Effector memory CD8-positive, alpha-beta T cell (primary cell): ENCODE data around the gene ACOXL.

Experiments
- ATAC-seq: fragments of 150-1000 bp; cut with Tn5 transposase; replicated peaks from 2 replicates; pipeline ENCODE4 v1.10.0; 2021; ENCODE audit warnings: mild to moderate bottlenecking, moderate library complexity
- DNase-seq, 3 experiments: peaks; one replicate each; pipeline ENCODE4 v3.0.0; 2021
- H3K27ac Mint-ChIP-seq, 2 donors: one replicate each; pipeline ENCODE4 v1.8.0; 2022; ENCODE audit warnings: mild to moderate bottlenecking in 2 of 2, mixed read lengths in 2 of 2, moderate library complexity in 2 of 2
- H3K27me3 Mint-ChIP-seq, 2 donors: one replicate each; pipeline ENCODE4 v1.8.0; 2022; ENCODE audit warnings: mixed read lengths in 2 of 2
- H3K36me3 Mint-ChIP-seq: one replicate; pipeline ENCODE4 v1.8.0; 2022; ENCODE audit warnings: mild to moderate bottlenecking, moderate library complexity, mixed read lengths; ENCODE audit not compliant: insufficient read depth
- H3K4me1 Mint-ChIP-seq, 2 donors: one replicate each; pipeline ENCODE4 v1.8.0; 2022; ENCODE audit warnings: low read depth in 2 of 2, mixed read lengths in 2 of 2
- H3K4me3 Mint-ChIP-seq, 2 donors: one replicate each; pipeline ENCODE4 v1.8.0; 2022; ENCODE audit warnings: mild to moderate bottlenecking in 2 of 2, mixed read lengths in 2 of 2, moderate library complexity in 2 of 2
- H3K9me3 Mint-ChIP-seq, 2 donors: one replicate each; pipeline ENCODE4 v1.8.0; 2022; ENCODE audit warnings: mixed read lengths in 2 of 2

Gene ACOXL

GRCh38 chr2:110909501-110909900 lies 177.1 kb downstream of the ACOXL start:
- Mint-ChIP-seq H3K27me3 (peaks cover 6 to 7% of the 10 kb centered on the region in 2 donors), H3K36me3 (peaks cover 2% of the 10 kb centered on the region)
- no peak for DNase-seq

GRCh38 chr2:110910423-110910822 lies 178.1 kb downstream of the ACOXL start:
- no peak for ATAC-seq
- no peak overlapping the region for H3K4me3 Mint-ChIP-seq
- H3K27ac Mint-ChIP-seq = no peak overlapping the region

More at GRCh38 chr2:110909501-110909900, 177.1 kb downstream of the ACOXL start:
- H3K4me3 Mint-ChIP-seq = no peak overlapping the region
- H3K27ac Mint-ChIP-seq = no peak overlapping the region
- peaks cover 2 to 5% of the 10 kb centered on the region in 2 donors for H3K4me1 Mint-ChIP-seq
- peaks cover 0 to 3% of the 10 kb centered on the region in 2 donors for H3K9me3 Mint-ChIP-seq
- no peak for ATAC-seq

GRCh38 chr2:110919738-110920137 lies 187.4 kb downstream of the ACOXL start:
- no peaks in the 10 kb centered on the region for H3K36me3 Mint-ChIP-seq
- no peak for DNase-seq
- no peak overlapping the region for H3K4me3 Mint-ChIP-seq
- H3K27ac Mint-ChIP-seq = no peak overlapping the region
- no peaks in the 10 kb centered on the region for H3K4me1 Mint-ChIP-seq
- no peaks in the 10 kb centered on the region for H3K9me3 Mint-ChIP-seq
- ATAC-seq = no peak
- peaks cover 7 to 8% of the 10 kb centered on the region in 2 donors for H3K27me3 Mint-ChIP-seq

More at GRCh38 chr2:110910423-110910822, 178.1 kb downstream of the ACOXL start:
- Mint-ChIP-seq H3K36me3 (no peaks in the 10 kb centered on the region), H3K9me3 (peaks cover 0 to 3% of the 10 kb centered on the region in 2 donors), H3K4me1 (no peaks in the 10 kb centered on the region), H3K27me3 (peaks cover 6 to 7% of the 10 kb centered on the region in 2 donors)
- no peak for DNase-seq

GRCh38 chr2:110925479-110925878 lies 193.1 kb downstream of the ACOXL start:
- H3K27me3 Mint-ChIP-seq = peaks cover 0 to 8% of the 10 kb centered on the region in 2 donors
- DNase-seq (no peak), ATAC-seq (no peak)
- H3K4me1 Mint-ChIP-seq = no peaks in the 10 kb centered on the region
- no peak overlapping the region for H3K4me3 Mint-ChIP-seq
- H3K27ac Mint-ChIP-seq = no peak overlapping the region
- H3K9me3 Mint-ChIP-seq = peaks cover 0 to 6% of the 10 kb centered on the region in 2 donors
- no peaks in the 10 kb centered on the region for H3K36me3 Mint-ChIP-seq

- no peak for DNase-seq
- ATAC-seq = no peak
- Mint-ChIP-seq H3K27me3 (peaks cover 0 to 8% of the 10 kb centered on the region in 2 donors), H3K4me1 (no peaks in the 10 kb centered on the region), H3K4me3 (no peak overlapping the region), H3K36me3 (no peaks in the 10 kb centered on the region), H3K27ac (no peak overlapping the region), H3K9me3 (peaks cover 0 to 6% of the 10 kb centered on the region in 2 donors)
These were observed 195.2 kb downstream of the ACOXL start for GRCh38 chr2:110927526-110927925.

GRCh38 chr2:110929528-110929927 lies 197.2 kb downstream of the ACOXL start:
- no peaks in the 10 kb centered on the region for H3K36me3 Mint-ChIP-seq
- H3K9me3 Mint-ChIP-seq = peaks cover 0 to 6% of the 10 kb centered on the region in 2 donors

GRCh38 chr2:110931648-110932047 lies 199.3 kb downstream of the ACOXL start:
- no peak for DNase-seq
- Mint-ChIP-seq H3K4me1 (no peaks in the 10 kb centered on the region), H3K27me3 (peaks cover 0 to 4% of the 10 kb centered on the region in 2 donors)

More at GRCh38 chr2:110929528-110929927, 197.2 kb downstream of the ACOXL start:
- no peak for ATAC-seq
- no peak for DNase-seq
- Mint-ChIP-seq H3K27me3 (no peaks in the 10 kb centered on the region), H3K4me3 (no peak overlapping the region), H3K4me1 (no peaks in the 10 kb centered on the region), H3K27ac (no peak overlapping the region)

GRCh38 chr2:110933420-110933819 lies 201.0 kb downstream of the ACOXL start:
- Mint-ChIP-seq H3K27me3 (peaks cover 0 to 4% of the 10 kb centered on the region in 2 donors), H3K36me3 (peaks cover 2% of the 10 kb centered on the region), H3K27ac (no peak overlapping the region)

More at GRCh38 chr2:110931648-110932047, 199.3 kb downstream of the ACOXL start:
- Mint-ChIP-seq H3K4me3 (no peak overlapping the region), H3K9me3 (peaks cover 0 to 6% of the 10 kb centered on the region in 2 donors), H3K27ac (no peak overlapping the region), H3K36me3 (peaks cover 2% of the 10 kb centered on the region)
- ATAC-seq = no peak

GRCh38 chr2:110934948-110935347 lies 202.6 kb downstream of the ACOXL start:
- Mint-ChIP-seq H3K27ac (no peak overlapping the region), H3K4me1 (no peaks in the 10 kb centered on the region), H3K9me3 (no peaks in the 10 kb centered on the region), H3K27me3 (peaks cover 0 to 4% of the 10 kb centered on the region in 2 donors), H3K4me3 (no peak overlapping the region), H3K36me3 (peaks cover 2% of the 10 kb centered on the region)
- no peak for ATAC-seq
- DNase-seq = no peak

More at GRCh38 chr2:110933420-110933819, 201.0 kb downstream of the ACOXL start:
- Mint-ChIP-seq H3K4me1 (no peaks in the 10 kb centered on the region), H3K9me3 (peaks cover 0 to 6% of the 10 kb centered on the region in 2 donors), H3K4me3 (no peak overlapping the region)
- DNase-seq (no peak), ATAC-seq (no peak)

GRCh38 chr2:110940376-110940910 lies 208.1 kb downstream of the ACOXL start:
- Mint-ChIP-seq H3K27me3 (peaks cover 0 to 1% of the 10 kb centered on the region in 2 donors), H3K4me3 (no peak overlapping the region), H3K4me1 (no peaks in the 10 kb centered on the region), H3K27ac (no peak overlapping the region), H3K36me3 (peaks cover 2% of the 10 kb centered on the region), H3K9me3 (no peaks in the 10 kb centered on the region)
- DNase-seq = no peak
- ATAC-seq = no peak

- DNase-seq (no peak), ATAC-seq (no peak)
- Mint-ChIP-seq H3K27ac (no peak overlapping the region), H3K27me3 (no peaks in the 10 kb centered on the region), H3K4me3 (no peak overlapping the region), H3K4me1 (no peaks in the 10 kb centered on the region), H3K36me3 (peaks cover 2% of the 10 kb centered on the region), H3K9me3 (no peaks in the 10 kb centered on the region)
These were observed 208.9 kb downstream of the ACOXL start for GRCh38 chr2:110941226-110941625.

- H3K27me3 Mint-ChIP-seq = no peaks in the 10 kb centered on the region
- DNase-seq = no peak
- no peak overlapping the region for H3K4me3 Mint-ChIP-seq
- no peaks in the 10 kb centered on the region for H3K36me3 Mint-ChIP-seq
- no peaks in the 10 kb centered on the region for H3K9me3 Mint-ChIP-seq
- H3K4me1 Mint-ChIP-seq = no peaks in the 10 kb centered on the region
- no peak overlapping the region for H3K27ac Mint-ChIP-seq
- ATAC-seq = no peak
These were observed 210.8 kb downstream of the ACOXL start for GRCh38 chr2:110943070-110943634.

- ATAC-seq (no peak), DNase-seq (no peak)
- H3K27ac Mint-ChIP-seq = no peak overlapping the region
- no peak overlapping the region for H3K4me3 Mint-ChIP-seq
- no peaks in the 10 kb centered on the region for H3K36me3 Mint-ChIP-seq
- H3K9me3 Mint-ChIP-seq = no peaks in the 10 kb centered on the region
- no peaks in the 10 kb centered on the region for H3K27me3 Mint-ChIP-seq
- no peaks in the 10 kb centered on the region for H3K4me1 Mint-ChIP-seq
These were observed 214.5 kb downstream of the ACOXL start for GRCh38 chr2:110946902-110947301.

GRCh38 chr2:110948027-110948674 lies 215.8 kb downstream of the ACOXL start:
- H3K36me3 Mint-ChIP-seq = no peaks in the 10 kb centered on the region
- H3K27me3 Mint-ChIP-seq = peaks cover 0 to under 1% of the 10 kb centered on the region in 2 donors
- no peak overlapping the region for H3K4me3 Mint-ChIP-seq
- H3K9me3 Mint-ChIP-seq = no peaks in the 10 kb centered on the region
- ATAC-seq (no peak), DNase-seq (no peak)
- H3K4me1 Mint-ChIP-seq = no peaks in the 10 kb centered on the region
- no peak overlapping the region for H3K27ac Mint-ChIP-seq
